Fibroblast of villous mesenchyme (primary cell): ENCODE data around the gene ZNF330. TPM values are rescaled to one million over a fixed set of nuclear protein-coding genes. Genes with fewer than 3 reads are reported as not detected.

ENCODE experiments used
- DNase-seq: peaks from one replicate; pipeline ENCODE4 v3.0.0-alpha.2; 2010; ENCODE audit warnings: low read depth
- H3K4me3 ChIP-seq: 2 replicates; pipeline ENCODE4 v1.5.1; 2011; ENCODE audit warnings: low read depth, mild to moderate bottlenecking, low read length
- CTCF ChIP-seq: IDR thresholded peaks from 2 replicates; pipeline ENCODE4 v1.5.1; 2012; ENCODE audit warnings: low read depth, mild to moderate bottlenecking, low read length; ENCODE audit not compliant: insufficient read depth
- total RNA-seq: library from RNA; depleted of rRNA; stranded (reverse); fragments of >200 nt; gene quantifications from 2 replicates; pipeline ENCODE4 v1.2.3, GENCODE V29; 2012

Gene ZNF330
- total RNA-seq, 1 donor: 24.6 TPM

DNA sequence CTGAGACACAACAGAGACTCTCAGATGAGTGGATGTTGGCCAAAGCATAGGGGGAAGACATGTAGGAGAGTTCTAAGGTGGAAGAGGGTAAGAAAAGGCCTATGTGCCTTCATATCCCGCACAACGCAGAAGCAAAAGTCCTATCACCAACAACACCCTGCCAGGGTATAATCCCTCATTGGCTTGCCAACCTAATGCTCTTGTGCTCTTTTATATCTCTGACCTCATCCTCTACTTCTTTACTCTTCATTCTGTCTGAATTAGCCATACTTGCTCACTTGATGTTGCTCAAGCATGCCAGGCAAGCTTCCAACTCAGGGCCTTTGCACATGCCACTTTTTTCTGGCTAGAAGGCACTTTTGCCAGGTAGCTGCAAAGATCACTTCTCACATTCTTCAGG lies 28.1 kb upstream of the ZNF330 start:
- no peak for DNase-seq
- TF ChIP-seq CTCF: no peak
- no peak overlapping the region for H3K4me3 ChIP-seq

DNA sequence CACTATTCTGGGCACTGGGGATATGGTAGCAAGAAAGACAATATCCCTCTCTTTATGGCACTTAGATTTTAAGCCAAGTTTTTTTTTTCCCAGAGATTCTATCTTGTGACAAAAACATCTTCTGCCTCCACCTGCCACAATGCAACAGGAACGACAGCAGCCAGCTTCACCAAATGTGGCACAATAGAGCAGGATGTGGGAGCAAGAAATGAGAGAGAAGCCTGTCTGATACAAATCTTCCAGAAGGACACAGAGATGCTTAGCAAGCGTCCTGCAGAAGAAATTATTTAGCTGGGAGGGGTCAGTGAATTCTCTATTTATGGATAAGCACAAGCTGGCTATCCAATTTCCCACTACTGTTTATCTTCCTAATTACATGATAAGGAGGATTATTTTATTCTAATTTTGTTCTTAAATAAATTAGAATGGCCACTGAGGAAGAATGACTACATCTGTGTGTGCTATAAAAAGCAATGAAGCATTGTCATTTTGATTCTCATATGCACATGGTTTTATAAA lies 27.1 kb upstream of the ZNF330 start:
- no peak overlapping the region for H3K4me3 ChIP-seq
- DNase-seq: no peak
- no peak for TF ChIP-seq CTCF

DNA sequence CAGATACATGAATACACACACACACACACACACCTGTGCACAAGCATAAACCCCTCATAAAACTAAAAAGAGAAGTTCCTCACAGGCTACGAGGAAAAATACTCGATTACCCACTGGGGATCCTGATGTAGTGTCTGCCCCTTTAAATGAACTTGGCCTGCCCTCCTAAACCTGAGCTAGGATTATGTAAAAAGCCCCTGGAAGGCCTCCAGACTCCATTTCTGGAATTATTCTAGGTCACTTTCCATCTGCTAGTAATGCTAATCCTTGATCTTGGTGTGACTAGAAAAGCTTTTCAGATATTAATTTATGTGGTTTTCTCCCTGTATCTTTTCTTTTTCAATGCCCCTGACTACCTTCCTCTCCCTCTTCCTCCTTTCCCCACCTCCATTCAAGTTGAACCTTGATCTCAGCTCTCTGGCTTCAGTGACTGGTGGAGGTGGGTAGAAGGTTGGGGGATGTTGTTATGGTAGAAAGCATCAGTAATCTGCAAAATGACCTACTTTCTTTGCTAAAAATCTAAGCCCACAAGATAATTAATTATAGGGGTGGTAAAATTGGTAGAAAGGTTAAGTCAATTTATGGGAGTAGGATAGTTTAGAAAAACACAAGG lies 25.5 kb upstream of the ZNF330 start:
- no peak for DNase-seq
- no peak for TF ChIP-seq CTCF

GRCh38 chr4:141196227-141196933 lies 24.3 kb upstream of the ZNF330 start:
- no peak for DNase-seq
- no peak for TF ChIP-seq CTCF

More for the DNA sequence above, 25.5 kb upstream of the ZNF330 start:
- H3K4me3 ChIP-seq: no peak overlapping the region

GRCh38 chr4:141207961-141208360 lies 12.7 kb upstream of the ZNF330 start:
- no peak for DNase-seq
- TF ChIP-seq CTCF: no peak
- no peak overlapping the region for H3K4me3 ChIP-seq

More at GRCh38 chr4:141196227-141196933, 24.3 kb upstream of the ZNF330 start:
- H3K4me3 ChIP-seq: no peak overlapping the region

- H3K4me3 ChIP-seq: no peak overlapping the region
- no peak for DNase-seq
- TF ChIP-seq CTCF: no peak
Measured at GRCh38 chr4:141210168-141210567, 10.5 kb upstream of the ZNF330 start.

DNA sequence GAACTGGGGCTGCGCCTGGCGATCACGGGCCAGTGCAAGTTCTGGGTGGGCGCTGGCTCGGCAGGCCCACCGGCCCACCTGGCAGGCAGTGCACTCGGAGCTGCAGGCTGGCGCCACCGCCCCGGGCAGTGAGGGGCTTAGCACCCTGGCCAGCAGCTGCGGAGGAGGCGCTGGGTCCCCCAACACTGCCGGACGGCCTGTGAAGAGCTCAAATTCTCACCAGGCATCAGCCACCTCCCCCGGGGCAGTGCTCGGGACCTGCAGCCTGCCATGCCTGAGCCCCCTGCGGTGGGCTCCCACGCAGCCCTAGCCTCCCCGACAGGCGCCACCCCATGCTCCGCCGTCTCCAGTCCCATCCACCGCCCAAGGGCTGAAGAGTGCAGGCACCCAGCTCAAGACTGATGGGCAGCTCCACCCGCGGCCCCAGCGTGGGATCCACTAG lies 7.1 kb upstream of the ZNF330 start:
- H3K4me3 ChIP-seq: no peak overlapping the region
- TF ChIP-seq CTCF: no peak
- DNase-seq: no peak
